Bronchial epithelial cell (primary cell): ENCODE data around the gene EEF1A2. TPM values are rescaled to one million over a fixed set of nuclear protein-coding genes. Genes with fewer than 3 reads are reported as not detected.

Experiments used
- DNase-seq: peaks from one replicate; pipeline ENCODE4 v3.0.0-alpha.2; 2010; ENCODE audit warnings: low read depth
- FAIRE-seq: peaks from 2 replicates; lab custom pipeline; 2011; peaks lifted over from hg19 to GRCh38; lab: Jason Lieb, UNC
- H3K27me3 ChIP-seq: 2 replicates; pipeline ENCODE4 v1.5.1; 2011; ENCODE audit warnings: low read length; ENCODE audit not compliant: control insufficient read depth, insufficient read depth
- H3K36me3 ChIP-seq: 2 replicates; pipeline ENCODE4 v1.5.1; 2011; ENCODE audit warnings: low read length; ENCODE audit not compliant: control insufficient read depth, insufficient read depth
- H3K4me3 ChIP-seq: 2 replicates; pipeline ENCODE4 v1.5.1; 2011; ENCODE audit warnings: mild to moderate bottlenecking, low read depth, low read length, control low read depth
- total RNA-seq: library from RNA; depleted of rRNA; stranded (reverse); fragments of >200 nt; gene quantifications from 2 replicates; pipeline ENCODE4 v1.2.1, GENCODE V29; 2014
- TF ChIP-seq, protein P1 (sequence below): IDR thresholded peaks from 2 replicates; pipeline ENCODE4 v1.5.1; 2011; ENCODE audit warnings: mild to moderate bottlenecking, moderate library complexity, low read length, control low read depth, inconsistent platforms; ENCODE audit not compliant: insufficient read depth, severe bottlenecking

The EEF1A2 gene
- total RNA-seq, 1 donor from 2014 or later = 1.1 TPM

DNA sequence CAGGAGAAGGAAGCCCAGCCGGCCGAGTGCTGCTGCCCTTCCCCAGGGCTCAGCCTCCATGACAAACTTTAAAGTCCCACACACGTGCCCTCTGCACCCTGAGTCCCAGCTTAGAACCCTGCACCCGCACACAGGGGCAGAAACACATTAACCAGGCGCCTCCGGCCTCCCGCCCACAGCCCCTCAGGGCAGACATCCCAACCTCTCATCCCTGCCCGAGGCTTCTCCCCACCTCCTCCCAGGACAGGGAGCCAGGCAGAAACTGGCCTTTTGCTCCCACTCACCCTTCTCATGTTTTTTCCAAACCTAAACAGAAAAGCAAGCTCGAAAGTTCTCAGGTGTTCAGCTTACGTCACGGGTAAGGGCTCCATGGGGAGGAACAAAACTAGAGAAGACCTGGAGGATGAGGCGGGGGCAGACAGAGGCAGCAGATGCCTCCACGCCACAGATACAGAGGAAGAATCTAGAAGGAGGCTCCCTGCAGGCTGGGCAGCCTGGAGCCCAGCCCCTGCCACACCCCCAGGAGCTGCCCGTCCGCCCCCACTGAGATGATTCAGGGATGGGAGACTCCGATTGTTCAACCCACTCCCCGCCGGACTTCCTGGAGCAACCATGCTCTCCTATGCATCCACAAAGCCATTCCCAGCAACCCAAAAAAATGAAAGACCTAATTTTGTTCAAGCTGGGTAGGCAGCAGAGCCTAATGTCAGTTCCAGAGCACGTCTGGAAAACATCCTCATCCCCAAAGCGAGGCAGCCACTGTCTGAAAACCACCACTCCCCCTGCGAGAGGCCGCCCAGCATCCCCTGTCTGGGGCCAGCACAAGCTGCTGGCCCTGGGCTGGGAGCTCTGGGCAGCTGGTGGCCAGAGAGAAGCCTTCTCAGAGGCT is 35.2 kb downstream of the EEF1A2 start:
- Histone ChIP-seq H3K36me3 (no peaks in the 10 kb centered on the region), H3K4me3 (no peak overlapping the region), H3K27me3 (peaks cover 2% of the 10 kb centered on the region)
- DNase-seq (no peak), FAIRE-seq (no peak)
- TF ChIP-seq, protein P1, sequence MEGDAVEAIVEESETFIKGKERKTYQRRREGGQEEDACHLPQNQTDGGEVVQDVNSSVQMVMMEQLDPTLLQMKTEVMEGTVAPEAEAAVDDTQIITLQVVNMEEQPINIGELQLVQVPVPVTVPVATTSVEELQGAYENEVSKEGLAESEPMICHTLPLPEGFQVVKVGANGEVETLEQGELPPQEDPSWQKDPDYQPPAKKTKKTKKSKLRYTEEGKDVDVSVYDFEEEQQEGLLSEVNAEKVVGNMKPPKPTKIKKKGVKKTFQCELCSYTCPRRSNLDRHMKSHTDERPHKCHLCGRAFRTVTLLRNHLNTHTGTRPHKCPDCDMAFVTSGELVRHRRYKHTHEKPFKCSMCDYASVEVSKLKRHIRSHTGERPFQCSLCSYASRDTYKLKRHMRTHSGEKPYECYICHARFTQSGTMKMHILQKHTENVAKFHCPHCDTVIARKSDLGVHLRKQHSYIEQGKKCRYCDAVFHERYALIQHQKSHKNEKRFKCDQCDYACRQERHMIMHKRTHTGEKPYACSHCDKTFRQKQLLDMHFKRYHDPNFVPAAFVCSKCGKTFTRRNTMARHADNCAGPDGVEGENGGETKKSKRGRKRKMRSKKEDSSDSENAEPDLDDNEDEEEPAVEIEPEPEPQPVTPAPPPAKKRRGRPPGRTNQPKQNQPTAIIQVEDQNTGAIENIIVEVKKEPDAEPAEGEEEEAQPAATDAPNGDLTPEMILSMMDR = no peak

DNA sequence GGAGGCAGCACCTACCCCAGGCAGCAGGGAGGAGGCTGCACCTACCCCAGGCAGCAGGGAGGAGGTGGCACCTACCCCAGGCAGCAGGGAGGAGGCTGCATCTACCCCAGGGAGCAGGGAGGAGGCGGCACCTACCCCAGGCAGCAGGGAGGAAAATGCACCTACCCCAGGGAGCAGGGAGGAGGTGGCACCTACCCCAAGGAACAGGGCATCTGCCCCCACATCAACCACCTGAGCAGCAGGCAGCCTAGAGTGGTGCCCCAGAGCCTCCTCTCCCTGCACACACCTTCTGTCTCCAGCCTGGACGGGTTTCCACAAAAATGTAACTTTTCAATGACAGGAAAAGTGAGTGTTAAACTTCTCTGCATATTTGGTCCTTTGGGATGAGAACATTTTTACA is 36.6 kb downstream of the EEF1A2 start:
- FAIRE-seq = no peak
- Histone ChIP-seq H3K27me3 (peaks cover 2% of the 10 kb centered on the region), H3K4me3 (no peak overlapping the region)

DNA sequence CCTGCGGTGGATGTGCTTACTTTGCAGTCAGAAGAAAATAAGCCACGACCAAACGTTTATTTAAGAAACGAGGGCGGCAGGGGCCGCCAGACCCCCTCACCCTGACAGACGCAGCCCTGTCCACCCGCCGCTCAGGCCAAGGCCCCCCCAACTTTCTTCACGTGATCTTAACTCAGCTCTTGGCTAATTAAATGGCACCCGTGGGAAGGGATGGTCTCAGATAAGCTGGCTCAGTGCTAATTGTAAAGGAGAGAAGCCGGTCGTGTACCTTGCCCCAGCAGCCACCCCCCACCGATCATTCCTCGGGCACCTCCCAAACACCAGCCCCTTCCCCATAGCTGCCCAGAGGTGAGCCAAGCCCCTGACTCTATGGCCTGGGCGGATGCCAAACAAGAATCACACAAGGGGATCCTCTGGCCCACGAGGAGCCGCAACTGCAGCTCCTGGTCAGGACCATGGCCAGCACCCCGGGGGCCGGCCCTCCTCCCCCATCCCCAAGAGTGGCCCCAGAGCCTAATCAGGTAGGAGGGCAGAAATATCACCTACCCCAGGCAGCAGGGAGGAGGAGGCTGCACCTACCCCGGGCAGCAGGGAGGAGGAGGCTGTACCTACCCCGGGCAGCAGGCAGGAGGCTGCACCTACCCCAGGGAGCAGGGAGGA is 37.6 kb downstream of the EEF1A2 start:
- FAIRE-seq = no peak
- no peak for DNase-seq
- peaks cover 2% of the 10 kb centered on the region for H3K27me3 ChIP-seq
- no peak overlapping the region for H3K4me3 ChIP-seq
- TF ChIP-seq, protein P1 = no peak
- no peaks in the 10 kb centered on the region for H3K36me3 ChIP-seq

More for the DNA sequence above, 36.6 kb downstream of the EEF1A2 start:
- no peaks in the 10 kb centered on the region for H3K36me3 ChIP-seq
- TF ChIP-seq, protein P1 = no peak
- no peak for DNase-seq

DNA sequence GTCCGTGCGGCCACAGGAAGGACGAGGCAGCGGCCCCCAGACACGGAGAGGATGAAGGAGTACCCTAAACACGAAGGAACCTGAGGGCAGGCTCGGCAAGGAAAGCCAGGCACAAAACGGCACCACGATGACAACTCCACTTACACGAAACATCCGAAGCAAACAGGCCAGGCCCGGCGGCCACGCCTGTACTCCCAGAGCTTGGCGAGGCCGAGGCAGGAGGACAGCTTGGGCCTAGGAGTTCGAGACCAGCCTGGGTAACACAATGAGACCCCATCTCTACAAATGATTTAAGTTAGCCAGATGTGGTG is 39.9 kb downstream of the EEF1A2 start:
- TF ChIP-seq, protein P1 = no peak
- peaks cover 2% of the 10 kb centered on the region for H3K27me3 ChIP-seq
- no peak overlapping the region for H3K4me3 ChIP-seq
- no peak for DNase-seq
- no peak for FAIRE-seq
- no peaks in the 10 kb centered on the region for H3K36me3 ChIP-seq

DNA sequence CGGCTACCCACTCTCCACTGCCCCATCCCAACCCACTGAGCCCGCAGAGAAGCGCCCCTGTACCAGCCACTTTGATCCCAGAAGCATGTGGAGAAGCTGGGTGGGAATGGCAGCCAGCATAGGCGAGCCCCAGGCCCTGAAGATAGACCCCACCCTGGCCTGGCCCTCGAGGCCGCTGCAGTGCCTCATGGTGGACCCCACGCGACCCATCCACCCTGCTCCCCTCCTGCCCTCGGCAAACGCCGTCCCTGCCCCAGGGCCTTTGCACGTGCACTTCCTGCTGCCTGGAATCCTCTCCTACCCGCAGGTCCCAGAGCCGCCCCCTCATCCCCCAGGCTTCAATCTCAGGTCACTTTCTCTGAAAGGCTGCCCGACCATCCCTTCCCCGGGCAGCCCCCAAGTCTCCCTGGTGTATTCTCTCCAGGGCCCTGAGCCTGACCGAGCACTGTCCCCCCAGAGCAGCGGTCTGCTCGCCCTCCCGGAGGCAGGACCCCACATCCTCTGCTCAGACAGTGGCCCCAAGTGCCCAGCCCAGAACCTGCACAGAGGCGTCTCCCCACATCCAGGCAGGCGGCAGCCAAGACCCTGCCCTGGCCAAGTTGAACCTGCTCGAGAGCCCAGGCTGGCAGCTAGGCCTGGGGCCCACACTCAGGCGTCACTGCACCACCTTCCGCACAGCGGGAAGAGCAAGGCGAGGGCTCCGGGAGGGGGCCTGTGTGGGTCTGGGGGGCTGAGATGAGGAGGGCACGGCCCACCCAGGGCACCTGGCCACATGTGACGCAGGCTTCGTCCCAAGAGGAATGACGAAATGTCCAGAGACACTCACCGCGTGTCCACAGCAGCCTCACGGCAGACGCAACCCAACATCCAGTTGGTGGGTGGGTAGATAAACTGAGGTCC is 40.5 kb downstream of the EEF1A2 start:
- Histone ChIP-seq H3K36me3 (no peaks in the 10 kb centered on the region), H3K27me3 (peaks cover 2% of the 10 kb centered on the region), H3K4me3 (no peak overlapping the region)
- DNase-seq (no peak), FAIRE-seq (no peak)
- TF ChIP-seq, protein P1 = no peak
